Osteocyte (in vitro differentiated cells): ENCODE measurements around the gene MGAT5. TPM values are rescaled to one million over a fixed set of nuclear protein-coding genes. Genes with fewer than 3 reads are reported as not detected.

Experiments
- DNase-seq: peaks from one replicate; pipeline ENCODE4 v3.0.0; 2021; ENCODE audit warnings: mixed read lengths; ENCODE audit not compliant: unreplicated experiment; ENCODE audit errors: extremely low spot score
- H3K27ac Mint-ChIP-seq: one replicate; pipeline ENCODE4 v1.8.0; 2021; ENCODE audit warnings: mild to moderate bottlenecking, mixed read lengths; ENCODE audit not compliant: unreplicated experiment
- H3K27me3 Mint-ChIP-seq: one replicate; pipeline ENCODE4 v1.8.0; 2021; ENCODE audit warnings: mixed read lengths; ENCODE audit not compliant: unreplicated experiment
- H3K36me3 Mint-ChIP-seq: one replicate; pipeline ENCODE4 v1.8.0; 2021; ENCODE audit warnings: mixed read lengths; ENCODE audit not compliant: unreplicated experiment
- H3K4me1 Mint-ChIP-seq: one replicate; pipeline ENCODE4 v1.8.0; 2021; ENCODE audit warnings: mixed read lengths; ENCODE audit not compliant: unreplicated experiment
- H3K4me3 Mint-ChIP-seq: one replicate; pipeline ENCODE4 v1.8.0; 2021; ENCODE audit warnings: mild to moderate bottlenecking, moderate library complexity, mixed read lengths; ENCODE audit not compliant: unreplicated experiment
- H3K9me3 Mint-ChIP-seq: one replicate; pipeline ENCODE4 v1.8.0; 2021; ENCODE audit warnings: mixed read lengths; ENCODE audit not compliant: unreplicated experiment
- total RNA-seq: library from RNA; stranded (reverse); gene quantifications from 2 replicates; pipeline ENCODE4 v1.2.1, GENCODE V29; 2021
- TF ChIP-seq, protein P1 (sequence below): fragments of 200-600 bp; sonication (generic); IDR thresholded peaks from 2 replicates; pipeline ENCODE4 v1.5.0; 2021; ENCODE audit warnings: antibody characterized with exemption, mild to moderate bottlenecking, moderate library complexity

The MGAT5 gene
- total RNA-seq, 1 donor from 2014 or later = 22.6 TPM

DNA sequence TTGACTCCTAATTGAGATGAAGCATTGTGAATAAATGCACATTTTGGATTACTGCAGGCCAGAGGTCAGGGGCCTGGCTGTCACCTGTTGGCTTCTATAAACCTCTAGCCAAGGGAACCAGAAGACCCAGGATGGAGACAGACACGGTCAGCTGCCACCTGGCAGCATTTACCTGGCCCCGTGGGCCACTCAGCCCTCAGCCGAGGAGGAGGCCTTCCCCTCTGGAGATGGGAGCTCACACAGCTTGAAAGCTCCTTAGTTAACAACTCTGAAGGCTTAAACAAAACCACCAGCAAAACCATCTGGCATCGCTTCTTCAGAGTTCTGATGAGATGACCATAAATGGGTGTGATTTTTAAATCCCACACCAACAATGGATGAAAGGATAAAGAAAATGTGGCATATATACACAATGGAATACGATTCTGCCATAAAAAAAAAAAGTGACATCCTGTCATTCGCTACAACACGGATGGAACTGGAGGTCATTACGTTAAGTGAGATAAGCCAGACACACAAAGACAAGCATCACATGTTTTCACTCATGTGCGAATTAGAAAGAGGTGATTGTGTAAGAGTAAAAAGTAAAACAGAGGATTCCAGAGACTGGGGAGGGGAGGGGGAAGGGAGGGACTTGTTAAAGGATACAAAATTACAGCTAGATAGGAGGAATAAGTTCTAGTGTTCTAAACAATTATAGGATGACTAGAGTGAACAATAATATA is 246.5 kb downstream of the MGAT5 start:
- Mint-ChIP-seq H3K4me3 (no peak overlapping the region), H3K27me3 (peaks cover 7% of the 10 kb centered on the region), H3K4me1 (no peaks in the 10 kb centered on the region), H3K9me3 (no peaks in the 10 kb centered on the region), H3K36me3 (no peaks in the 10 kb centered on the region), H3K27ac (no peak overlapping the region)
- no peak for DNase-seq
- TF ChIP-seq, protein P1, sequence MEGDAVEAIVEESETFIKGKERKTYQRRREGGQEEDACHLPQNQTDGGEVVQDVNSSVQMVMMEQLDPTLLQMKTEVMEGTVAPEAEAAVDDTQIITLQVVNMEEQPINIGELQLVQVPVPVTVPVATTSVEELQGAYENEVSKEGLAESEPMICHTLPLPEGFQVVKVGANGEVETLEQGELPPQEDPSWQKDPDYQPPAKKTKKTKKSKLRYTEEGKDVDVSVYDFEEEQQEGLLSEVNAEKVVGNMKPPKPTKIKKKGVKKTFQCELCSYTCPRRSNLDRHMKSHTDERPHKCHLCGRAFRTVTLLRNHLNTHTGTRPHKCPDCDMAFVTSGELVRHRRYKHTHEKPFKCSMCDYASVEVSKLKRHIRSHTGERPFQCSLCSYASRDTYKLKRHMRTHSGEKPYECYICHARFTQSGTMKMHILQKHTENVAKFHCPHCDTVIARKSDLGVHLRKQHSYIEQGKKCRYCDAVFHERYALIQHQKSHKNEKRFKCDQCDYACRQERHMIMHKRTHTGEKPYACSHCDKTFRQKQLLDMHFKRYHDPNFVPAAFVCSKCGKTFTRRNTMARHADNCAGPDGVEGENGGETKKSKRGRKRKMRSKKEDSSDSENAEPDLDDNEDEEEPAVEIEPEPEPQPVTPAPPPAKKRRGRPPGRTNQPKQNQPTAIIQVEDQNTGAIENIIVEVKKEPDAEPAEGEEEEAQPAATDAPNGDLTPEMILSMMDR = no peak

DNA sequence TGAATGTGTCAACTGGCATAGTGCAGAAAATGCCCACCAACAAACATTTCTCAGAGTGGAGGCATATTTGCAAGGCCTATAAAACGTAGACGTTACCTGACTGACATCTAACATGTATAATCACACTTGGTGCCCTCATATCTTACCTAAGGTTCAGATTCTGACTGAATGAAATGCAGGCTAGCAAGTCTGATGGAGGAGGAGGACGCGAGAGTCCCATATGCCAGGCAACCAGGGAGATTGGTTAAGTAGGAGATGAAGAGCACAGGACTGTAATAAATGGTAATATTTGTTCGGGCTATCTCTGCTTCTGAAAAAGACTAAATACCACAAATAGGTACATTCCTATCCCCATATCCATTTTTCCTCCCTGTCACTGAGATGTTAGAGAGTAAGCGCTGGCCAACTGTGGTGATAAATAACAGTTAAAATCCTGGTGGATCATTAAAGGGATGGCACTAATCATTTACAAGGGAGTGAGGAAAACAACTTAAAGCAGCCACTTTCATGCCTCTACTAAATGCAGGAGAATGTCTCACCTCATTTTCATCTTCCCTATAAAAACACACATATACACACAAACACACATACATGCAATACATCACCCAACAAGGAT is 247.7 kb downstream of the MGAT5 start:
- no peak overlapping the region for H3K4me3 Mint-ChIP-seq
- H3K4me1 Mint-ChIP-seq = no peaks in the 10 kb centered on the region
- TF ChIP-seq, protein P1 = no peak
- no peak for DNase-seq
- no peaks in the 10 kb centered on the region for H3K36me3 Mint-ChIP-seq
- no peak overlapping the region for H3K27ac Mint-ChIP-seq
- H3K9me3 Mint-ChIP-seq = no peaks in the 10 kb centered on the region
- peaks cover 7% of the 10 kb centered on the region for H3K27me3 Mint-ChIP-seq

DNA sequence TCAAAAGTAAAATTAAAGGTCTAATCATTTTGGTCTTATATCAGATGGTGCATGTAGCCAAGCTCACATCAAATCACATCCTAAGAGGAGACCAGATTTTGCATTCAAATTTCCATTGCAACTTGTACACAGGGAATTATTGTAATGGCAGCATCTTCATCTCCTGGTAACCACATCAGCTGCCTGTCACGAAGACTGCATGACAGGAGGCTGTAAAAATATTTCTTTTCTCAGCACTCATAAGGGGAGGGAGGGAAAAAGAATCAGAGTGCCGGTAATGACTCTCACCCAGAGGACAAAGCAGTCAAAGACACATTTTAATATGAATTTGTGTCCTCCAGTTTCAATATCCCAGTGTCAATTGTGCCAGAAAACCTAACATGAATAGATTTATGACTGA is 248.2 kb downstream of the MGAT5 start:
- peaks cover 7% of the 10 kb centered on the region for H3K27me3 Mint-ChIP-seq
- TF ChIP-seq, protein P1 = no peak
- H3K9me3 Mint-ChIP-seq = no peaks in the 10 kb centered on the region
- no peak overlapping the region for H3K27ac Mint-ChIP-seq
- no peaks in the 10 kb centered on the region for H3K4me1 Mint-ChIP-seq
- DNase-seq = no peak
- H3K4me3 Mint-ChIP-seq = no peak overlapping the region
- no peaks in the 10 kb centered on the region for H3K36me3 Mint-ChIP-seq
